Upper lobe of left lung (tissue), 4 donors: ENCODE measurements around the gene C18orf54.

Experiments used
- EP300 ChIP-seq, 4 donors: sonication (generic); formaldehyde crosslinking; IDR thresholded peaks; one replicate each; pipeline ENCODE4 v1.5.1; 2017; ENCODE audit warnings: antibody characterized with exemption in 4 of 4, control low read depth in 2 of 4
- POLR2A ChIP-seq, 4 donors: fragments of 450-650 bp; IDR thresholded peaks; one replicate each; pipeline ENCODE4 v1.5.1; 2016 to 2017; ENCODE audit warnings: antibody characterized with exemption in 4 of 4, mild to moderate bottlenecking in 2 of 4
- POLR2AphosphoS5 ChIP-seq, 2 donors: sonication (generic); formaldehyde crosslinking; IDR thresholded peaks; one replicate each; pipeline ENCODE4 v1.5.1; 2017; ENCODE audit warnings: antibody characterized with exemption in 2 of 2
- TF ChIP-seq, protein P1 (sequence below), 6 experiments: fragments of 450-650 bp in 4 of 6; fragments of 200-600 bp in 2 of 6; sonication (generic) in 2 of 6; IDR thresholded peaks; one replicate each; pipeline ENCODE4 v1.5.1; 2016 to 2019; ENCODE audit warnings: antibody characterized with exemption in 6 of 6

DNA sequence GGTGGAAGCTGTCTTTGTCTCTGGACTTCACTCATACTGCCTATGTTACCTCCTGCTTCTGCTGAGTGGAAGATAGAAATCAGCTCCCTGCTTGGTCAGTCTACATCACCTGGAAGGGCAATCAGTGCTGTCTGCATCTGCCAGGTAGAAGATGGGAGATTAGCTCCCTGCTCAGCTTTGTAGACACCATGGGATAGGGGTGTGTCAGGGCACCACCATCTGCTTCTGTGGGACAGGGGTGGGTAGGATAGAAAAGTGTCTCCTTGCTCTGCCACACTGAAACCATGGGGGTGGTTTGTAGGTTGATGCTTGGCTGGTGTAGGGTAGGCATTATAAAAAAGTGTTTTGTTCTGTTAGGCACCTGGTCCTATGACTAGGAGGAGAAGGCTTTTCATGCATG lies 34.1 kb upstream of the C18orf54 start:
- TF ChIP-seq POLR2AphosphoS5 (IDR thresholded peaks at IDR 0.05) (no peak), POLR2A (IDR thresholded peaks at IDR 0.05) (no peak), EP300 (IDR thresholded peaks at IDR 0.05) (no peak)
- TF ChIP-seq, protein P1, sequence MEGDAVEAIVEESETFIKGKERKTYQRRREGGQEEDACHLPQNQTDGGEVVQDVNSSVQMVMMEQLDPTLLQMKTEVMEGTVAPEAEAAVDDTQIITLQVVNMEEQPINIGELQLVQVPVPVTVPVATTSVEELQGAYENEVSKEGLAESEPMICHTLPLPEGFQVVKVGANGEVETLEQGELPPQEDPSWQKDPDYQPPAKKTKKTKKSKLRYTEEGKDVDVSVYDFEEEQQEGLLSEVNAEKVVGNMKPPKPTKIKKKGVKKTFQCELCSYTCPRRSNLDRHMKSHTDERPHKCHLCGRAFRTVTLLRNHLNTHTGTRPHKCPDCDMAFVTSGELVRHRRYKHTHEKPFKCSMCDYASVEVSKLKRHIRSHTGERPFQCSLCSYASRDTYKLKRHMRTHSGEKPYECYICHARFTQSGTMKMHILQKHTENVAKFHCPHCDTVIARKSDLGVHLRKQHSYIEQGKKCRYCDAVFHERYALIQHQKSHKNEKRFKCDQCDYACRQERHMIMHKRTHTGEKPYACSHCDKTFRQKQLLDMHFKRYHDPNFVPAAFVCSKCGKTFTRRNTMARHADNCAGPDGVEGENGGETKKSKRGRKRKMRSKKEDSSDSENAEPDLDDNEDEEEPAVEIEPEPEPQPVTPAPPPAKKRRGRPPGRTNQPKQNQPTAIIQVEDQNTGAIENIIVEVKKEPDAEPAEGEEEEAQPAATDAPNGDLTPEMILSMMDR (IDR thresholded peaks at IDR 0.05): no peak
